KMS-11 (cell line): ENCODE measurements around the gene CNPY1.

Experiments
- H2AFZ ChIP-seq: fragments of 200-600 bp; sonication (generic); 2 replicates; pipeline ENCODE4 v1.6.1; 2016; ENCODE audit warnings: antibody characterized with exemption, mixed run types, low read depth
- H3K27ac ChIP-seq: fragments of 200-600 bp; sonication (generic); 2 replicates; pipeline ENCODE4 v1.6.1; 2016; ENCODE audit warnings: mild to moderate bottlenecking, mixed run types
- H3K27me3 ChIP-seq: fragments of 200-600 bp; sonication (generic); 2 replicates; pipeline ENCODE4 v1.6.1; 2017; ENCODE audit warnings: mild to moderate bottlenecking, low read depth, mixed run types, moderate library complexity; ENCODE audit not compliant: insufficient read depth
- H3K36me3 ChIP-seq: fragments of 200-600 bp; sonication (generic); 2 replicates; pipeline ENCODE4 v1.6.1; 2017; ENCODE audit warnings: mild to moderate bottlenecking, mixed run types; ENCODE audit not compliant: insufficient read depth
- H3K4me1 ChIP-seq: fragments of 200-600 bp; sonication (generic); 2 replicates; pipeline ENCODE4 v1.6.1; 2016; ENCODE audit warnings: mild to moderate bottlenecking, low read depth, mixed run types; ENCODE audit not compliant: poor library complexity, severe bottlenecking
- H3K4me2 ChIP-seq: fragments of 200-600 bp; sonication (generic); 2 replicates; pipeline ENCODE4 v1.7.0; 2016; ENCODE audit warnings: mild to moderate bottlenecking, mixed run types
- H3K4me3 ChIP-seq: fragments of 200-600 bp; sonication (generic); IDR thresholded peaks from 2 replicates; pipeline ENCODE4 v1.6.1; 2017; ENCODE audit warnings: low read depth, low read length, mixed read lengths; ENCODE audit not compliant: insufficient read depth
- H3K79me2 ChIP-seq: fragments of 200-600 bp; sonication (generic); 2 replicates; pipeline ENCODE4 v1.6.1; 2016; ENCODE audit warnings: low read depth, mixed run types; ENCODE audit not compliant: insufficient read depth
- H3K9ac ChIP-seq: fragments of 200-600 bp; sonication (generic); 2 replicates; pipeline ENCODE4 v1.6.1; 2016; ENCODE audit warnings: mild to moderate bottlenecking, mixed run types
- H4K20me1 ChIP-seq: fragments of 200-600 bp; sonication (generic); 2 replicates; pipeline ENCODE4 v1.6.1; 2016; ENCODE audit warnings: mild to moderate bottlenecking, mixed run types; ENCODE audit not compliant: insufficient read depth
- TF ChIP-seq, protein P1 (sequence below): fragments of 200-600 bp; sonication (generic); conservative IDR thresholded peaks from 2 replicates; pipeline ENCODE4 v1.6.1; 2017; ENCODE audit warnings: low read depth, mild to moderate bottlenecking, antibody characterized with exemption, low read length, moderate library complexity, mixed read lengths

CNPY1 gene

DNA sequence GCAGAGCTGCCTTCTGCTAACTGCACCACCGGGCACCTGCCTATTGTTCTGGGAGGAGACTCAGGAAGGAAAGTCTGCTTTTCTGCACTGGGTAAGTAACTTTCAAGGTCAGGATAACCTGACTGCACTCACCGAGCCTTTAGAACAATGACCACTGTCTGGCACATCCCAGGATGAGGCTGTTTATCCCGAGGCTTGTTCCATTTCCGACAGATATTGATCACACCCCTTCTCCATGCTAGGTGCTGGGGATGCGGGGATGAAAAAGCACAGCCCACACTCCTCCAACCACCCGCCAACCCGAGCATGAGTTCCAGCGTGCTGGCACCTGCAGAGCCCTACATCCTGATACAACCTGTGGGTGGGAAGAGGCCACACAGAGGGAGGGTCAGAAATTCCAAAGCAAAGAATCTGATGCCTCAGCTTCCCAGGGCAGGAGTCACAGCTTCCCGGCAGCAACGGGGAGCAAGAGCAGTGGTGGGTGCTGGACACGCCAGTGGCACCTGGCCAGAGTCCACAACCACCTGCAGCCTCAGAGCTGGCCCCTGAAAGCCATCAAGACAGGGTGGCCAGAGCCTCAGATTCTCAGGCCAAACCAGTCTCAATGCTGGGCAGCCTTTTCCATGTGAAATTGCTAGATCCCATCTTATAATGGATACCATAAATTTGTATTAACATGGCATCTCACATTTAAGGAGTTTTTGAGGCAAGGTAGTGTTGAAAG, 34.9 kb upstream of the CNPY1 start:
- H3K27me3 ChIP-seq, result no peaks in the 10 kb centered on the region; the same call in 1 of the 2 replicates
- no peak overlapping the region for H3K27ac ChIP-seq
- H3K4me3 ChIP-seq, result no peak overlapping the region
- no peaks in the 10 kb centered on the region for H3K36me3 ChIP-seq
- H4K20me1 ChIP-seq, result no peaks in the 10 kb centered on the region
- H3K79me2 ChIP-seq, result no peaks in the 10 kb centered on the region
- TF ChIP-seq, protein P1, sequence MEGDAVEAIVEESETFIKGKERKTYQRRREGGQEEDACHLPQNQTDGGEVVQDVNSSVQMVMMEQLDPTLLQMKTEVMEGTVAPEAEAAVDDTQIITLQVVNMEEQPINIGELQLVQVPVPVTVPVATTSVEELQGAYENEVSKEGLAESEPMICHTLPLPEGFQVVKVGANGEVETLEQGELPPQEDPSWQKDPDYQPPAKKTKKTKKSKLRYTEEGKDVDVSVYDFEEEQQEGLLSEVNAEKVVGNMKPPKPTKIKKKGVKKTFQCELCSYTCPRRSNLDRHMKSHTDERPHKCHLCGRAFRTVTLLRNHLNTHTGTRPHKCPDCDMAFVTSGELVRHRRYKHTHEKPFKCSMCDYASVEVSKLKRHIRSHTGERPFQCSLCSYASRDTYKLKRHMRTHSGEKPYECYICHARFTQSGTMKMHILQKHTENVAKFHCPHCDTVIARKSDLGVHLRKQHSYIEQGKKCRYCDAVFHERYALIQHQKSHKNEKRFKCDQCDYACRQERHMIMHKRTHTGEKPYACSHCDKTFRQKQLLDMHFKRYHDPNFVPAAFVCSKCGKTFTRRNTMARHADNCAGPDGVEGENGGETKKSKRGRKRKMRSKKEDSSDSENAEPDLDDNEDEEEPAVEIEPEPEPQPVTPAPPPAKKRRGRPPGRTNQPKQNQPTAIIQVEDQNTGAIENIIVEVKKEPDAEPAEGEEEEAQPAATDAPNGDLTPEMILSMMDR, result no peak
- no peaks in the 10 kb centered on the region for H3K4me1 ChIP-seq
- no peak overlapping the region for H3K4me2 ChIP-seq
- H2AFZ ChIP-seq, result no peak overlapping the region
- no peak overlapping the region for H3K9ac ChIP-seq

- no peak overlapping the region for H2AFZ ChIP-seq
- TF ChIP-seq, protein P1, result no peak
- no peaks in the 10 kb centered on the region for H3K36me3 ChIP-seq
These were observed 34.0 kb upstream of the CNPY1 start for GRCh38 chr7:155580367-155580766.

GRCh38 chr7:155579565-155579964, 33.2 kb upstream of the CNPY1 start:
- Histone ChIP-seq H2AFZ (no peak overlapping the region), H3K27ac (no peak overlapping the region), H3K36me3 (no peaks in the 10 kb centered on the region), H3K4me3 (no peak overlapping the region), H4K20me1 (no peaks in the 10 kb centered on the region), H3K4me2 (no peak overlapping the region), H3K27me3 (no peaks in the 10 kb centered on the region; the same call in 1 of the 2 replicates), H3K4me1 (no peaks in the 10 kb centered on the region), H3K79me2 (no peaks in the 10 kb centered on the region), H3K9ac (no peak overlapping the region)
- TF ChIP-seq, protein P1, result no peak

More at GRCh38 chr7:155580367-155580766, 34.0 kb upstream of the CNPY1 start:
- Histone ChIP-seq H3K9ac (no peak overlapping the region), H3K4me1 (no peaks in the 10 kb centered on the region), H3K27me3 (no peaks in the 10 kb centered on the region; the same call in 1 of the 2 replicates), H3K4me3 (no peak overlapping the region), H3K27ac (no peak overlapping the region), H3K79me2 (no peaks in the 10 kb centered on the region), H4K20me1 (no peaks in the 10 kb centered on the region), H3K4me2 (no peak overlapping the region)

DNA sequence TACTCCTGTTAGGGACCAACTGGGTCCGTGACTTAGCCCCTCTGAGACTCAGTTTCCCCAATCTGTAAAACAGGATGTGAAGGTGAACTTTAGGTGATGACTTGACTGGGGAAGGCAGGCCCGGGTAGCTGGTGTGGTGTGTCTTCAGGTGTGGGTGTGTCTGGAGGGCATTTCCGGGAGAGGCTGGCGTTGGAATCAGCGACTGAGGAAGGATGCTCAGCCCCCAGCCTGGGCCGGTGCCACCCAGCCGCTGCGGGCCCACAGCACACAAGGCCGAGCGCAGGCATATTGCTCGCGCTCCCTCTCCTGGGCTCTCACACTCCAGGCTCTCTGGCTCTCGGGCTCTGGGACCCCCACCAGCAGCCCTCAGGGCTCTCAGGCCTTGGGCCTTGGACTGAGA, 31.7 kb upstream of the CNPY1 start:
- H3K79me2 ChIP-seq, result no peaks in the 10 kb centered on the region
- TF ChIP-seq, protein P1, result no peak
- H4K20me1 ChIP-seq, result no peaks in the 10 kb centered on the region

More for the DNA sequence above, 31.7 kb upstream of the CNPY1 start:
- Histone ChIP-seq H3K4me3 (no peak overlapping the region), H3K9ac (no peak overlapping the region), H3K4me2 (no peak overlapping the region), H3K36me3 (no peaks in the 10 kb centered on the region), H2AFZ (no peak overlapping the region), H3K27me3 (no peaks in the 10 kb centered on the region; the same call in 1 of the 2 replicates), H3K27ac (no peak overlapping the region), H3K4me1 (no peaks in the 10 kb centered on the region)
